Stimulated activated naive B cell treated with anti-CD40 and anti-IgM and Interleukin-4, amounts not matched to agents 10 μg/mL and 1 μg/mL and 100 μg/mL, for 72 hours (primary cell): ENCODE measurements around the gene THBD.

Experiments
- ATAC-seq, 2 donors: fragments of 150-1000 bp; cut with Tn5 transposase; replicated peaks; 2 replicates each; pipeline ENCODE4 v1.10.0; 2021; ENCODE audit warnings: moderate library complexity in 1 of 2
- DNase-seq: peaks from one replicate; pipeline ENCODE4 v3.0.0; 2021
- H3K27ac Mint-ChIP-seq: one replicate; pipeline ENCODE4 v1.8.0; 2022; ENCODE audit warnings: mild to moderate bottlenecking, mixed read lengths
- H3K27me3 Mint-ChIP-seq, 2 donors: one replicate each; pipeline ENCODE4 v1.8.0; 2022; ENCODE audit warnings: mixed read lengths in 2 of 2
- H3K36me3 Mint-ChIP-seq, 2 donors: one replicate each; pipeline ENCODE4 v1.8.0; 2022; ENCODE audit warnings: mixed read lengths in 2 of 2, mild to moderate bottlenecking in 1 of 2
- H3K4me1 Mint-ChIP-seq, 2 donors: one replicate each; pipeline ENCODE4 v1.8.0; 2022; ENCODE audit warnings: mixed read lengths in 2 of 2, mild to moderate bottlenecking in 1 of 2
- H3K4me3 Mint-ChIP-seq, 2 donors: one replicate each; pipeline ENCODE4 v1.8.0; 2022; ENCODE audit warnings: mild to moderate bottlenecking in 2 of 2, mixed read lengths in 2 of 2, moderate library complexity in 1 of 2
- H3K9me3 Mint-ChIP-seq, 2 donors: one replicate each; pipeline ENCODE4 v1.8.0; 2022; ENCODE audit warnings: mixed read lengths in 2 of 2, mild to moderate bottlenecking in 1 of 2

The THBD gene

DNA sequence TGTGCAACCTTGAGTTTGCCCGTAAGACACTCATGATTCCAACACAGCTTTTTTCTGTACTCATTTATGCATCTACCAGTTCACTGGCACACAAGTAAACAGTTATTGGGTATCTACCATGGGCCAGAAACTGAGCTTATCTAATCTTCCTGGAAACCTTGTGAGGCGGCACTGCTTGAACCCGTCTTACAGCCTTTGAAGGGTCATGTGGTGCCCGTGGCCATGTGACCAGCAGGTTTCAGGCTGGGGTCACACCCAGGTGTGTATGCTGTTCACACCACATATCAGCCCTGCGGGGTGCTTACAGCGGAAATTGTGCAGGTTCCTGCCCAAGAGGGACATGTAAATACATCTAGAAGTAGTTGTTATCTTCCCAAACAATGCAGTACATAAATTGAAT is 6.1 kb downstream of the THBD start:
- Mint-ChIP-seq H3K27ac (no peak overlapping the region), H3K4me1 (peaks cover 4 to 8% of the 10 kb centered on the region in 2 donors), H3K9me3 (no peaks in the 10 kb centered on the region), H3K4me3 (no peak overlapping the region), H3K36me3 (no peaks in the 10 kb centered on the region), H3K27me3 (peaks cover 36 to 51% of the 10 kb centered on the region in 2 donors)
- DNase-seq = no peak
- ATAC-seq = no peak

DNA sequence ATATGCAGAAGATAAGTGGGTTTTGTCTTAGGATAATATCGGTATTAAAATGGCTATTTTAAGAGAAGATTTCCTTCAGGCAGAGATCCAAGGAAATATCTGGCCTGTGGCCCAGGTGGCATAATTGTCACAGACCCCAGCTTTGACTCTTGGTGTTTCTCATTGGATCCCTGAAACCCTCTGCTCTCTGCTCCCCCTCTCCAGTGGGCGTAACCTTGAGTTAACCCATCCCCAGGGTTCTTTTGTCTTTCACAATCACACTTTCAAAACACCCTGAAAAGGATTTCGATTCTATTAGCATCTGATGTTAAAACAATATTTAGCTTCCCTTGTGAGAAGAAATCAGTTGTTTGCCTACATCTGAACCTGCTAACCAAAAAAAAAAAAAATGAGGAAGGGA is 7.2 kb downstream of the THBD start:
- Mint-ChIP-seq H3K9me3 (no peaks in the 10 kb centered on the region), H3K4me1 (peaks cover 0 to 3% of the 10 kb centered on the region in 2 donors), H3K4me3 (no peak overlapping the region), H3K27ac (no peak overlapping the region), H3K27me3 (peaks cover 37 to 54% of the 10 kb centered on the region in 2 donors), H3K36me3 (no peaks in the 10 kb centered on the region)
- DNase-seq (no peak), ATAC-seq (no peak)

DNA sequence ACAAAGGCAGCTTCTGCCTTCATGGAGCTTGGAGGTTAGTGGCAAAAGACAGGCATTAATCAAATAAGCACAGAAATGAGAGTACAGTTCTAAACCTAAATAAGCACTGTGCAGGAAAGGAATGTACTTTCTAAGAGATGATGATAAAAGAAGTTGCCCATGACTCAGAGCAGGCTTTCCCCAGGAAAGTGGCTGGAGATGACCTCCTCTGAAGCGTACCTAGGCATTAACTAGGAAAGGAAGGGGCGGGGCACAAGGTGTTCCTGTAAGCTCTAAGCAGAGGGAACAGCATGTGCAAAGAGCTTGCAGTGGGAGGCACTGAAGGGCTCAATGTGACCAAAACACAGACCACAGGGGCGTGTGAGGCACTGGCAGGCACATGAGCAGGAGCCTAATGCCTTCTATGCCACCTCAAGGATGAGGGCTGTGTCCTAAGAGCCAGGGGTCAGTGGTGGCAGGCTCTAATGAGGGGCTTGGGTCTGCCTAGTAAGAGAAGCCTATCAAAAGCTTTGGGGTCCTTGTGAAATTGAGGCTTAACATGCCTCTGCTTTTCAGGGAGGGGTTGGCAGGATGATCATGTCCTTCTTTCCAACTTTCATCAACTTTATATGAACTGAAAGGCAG is 9.5 kb downstream of the THBD start:
- no peaks in the 10 kb centered on the region for H3K36me3 Mint-ChIP-seq
- no peaks in the 10 kb centered on the region for H3K4me1 Mint-ChIP-seq
- H3K27ac Mint-ChIP-seq = no peak overlapping the region
- no peak overlapping the region for H3K4me3 Mint-ChIP-seq
- H3K27me3 Mint-ChIP-seq = peaks cover 44 to 60% of the 10 kb centered on the region in 2 donors
- peaks cover 0 to 1% of the 10 kb centered on the region in 2 donors for H3K9me3 Mint-ChIP-seq
- DNase-seq (no peak), ATAC-seq (no peak)

DNA sequence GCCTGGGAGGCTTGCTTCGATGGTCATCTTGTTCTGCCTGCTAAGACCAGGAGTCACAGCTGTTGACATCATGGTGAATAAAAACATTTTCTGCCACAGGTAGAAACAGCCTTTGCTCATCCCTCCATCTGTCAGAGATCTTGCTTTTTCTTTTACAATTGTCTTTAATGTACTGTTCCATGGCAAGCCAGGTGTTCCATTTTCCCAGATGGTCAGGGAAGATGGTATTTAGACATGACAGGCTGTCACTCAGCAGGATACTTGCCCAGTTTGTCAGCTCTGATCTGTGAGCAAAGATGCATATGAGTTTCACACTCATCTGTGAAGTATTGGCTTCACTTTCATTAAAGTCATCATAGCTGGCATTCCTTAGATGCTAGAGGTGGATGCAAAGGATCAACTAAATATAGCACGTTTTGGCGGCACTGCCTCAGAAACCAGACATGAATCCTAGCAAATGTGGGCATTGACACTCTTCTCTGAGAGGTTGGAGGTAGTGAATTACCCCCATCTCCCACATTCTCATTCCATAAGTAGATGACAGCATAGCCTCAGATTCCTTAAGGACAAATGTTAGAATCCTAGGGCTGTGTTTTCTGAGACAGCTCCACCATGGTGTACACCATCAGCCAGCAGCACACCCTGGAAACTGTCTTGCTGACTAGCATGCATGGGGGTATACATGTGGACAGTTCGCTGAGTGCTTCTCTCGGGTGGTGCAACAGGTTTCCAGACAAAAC is 10.2 kb downstream of the THBD start:
- no peaks in the 10 kb centered on the region for H3K36me3 Mint-ChIP-seq
- H3K4me3 Mint-ChIP-seq = no peak overlapping the region
- peaks cover 42 to 64% of the 10 kb centered on the region in 2 donors for H3K27me3 Mint-ChIP-seq
- peaks cover 0 to 1% of the 10 kb centered on the region in 2 donors for H3K9me3 Mint-ChIP-seq
- no peaks in the 10 kb centered on the region for H3K4me1 Mint-ChIP-seq
- DNase-seq (no peak), ATAC-seq (no peak)
- H3K27ac Mint-ChIP-seq = no peak overlapping the region

DNA sequence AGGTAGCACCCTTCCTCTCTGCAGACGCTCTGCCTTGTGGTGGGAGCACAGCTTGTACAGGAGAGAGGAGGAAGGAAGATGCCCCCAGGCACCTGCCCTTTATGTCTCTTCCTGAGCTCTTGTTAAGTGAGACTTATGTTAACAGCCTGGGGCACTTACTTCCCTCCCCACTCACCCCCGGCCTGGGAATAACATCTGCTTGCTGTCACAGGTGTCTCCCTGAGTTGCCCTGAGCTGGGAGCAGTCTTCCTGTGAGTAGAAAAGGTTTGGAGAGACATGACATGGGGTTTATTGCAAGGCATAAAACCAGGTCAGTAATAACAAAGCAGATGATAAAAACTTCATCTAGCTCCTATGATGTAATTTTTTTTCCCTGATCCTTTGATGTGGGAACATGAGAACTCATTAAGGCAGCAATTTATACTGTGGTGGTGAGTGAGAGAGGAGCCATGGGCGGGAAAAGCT is 12.4 kb downstream of the THBD start:
- peaks cover 0 to 1% of the 10 kb centered on the region in 2 donors for H3K9me3 Mint-ChIP-seq
- H3K27ac Mint-ChIP-seq = no peak overlapping the region
- H3K4me1 Mint-ChIP-seq = peaks cover 0 to 2% of the 10 kb centered on the region in 2 donors
- no peak for DNase-seq
- H3K27me3 Mint-ChIP-seq = peaks cover 38 to 68% of the 10 kb centered on the region in 2 donors
- no peak for ATAC-seq
- H3K4me3 Mint-ChIP-seq = no peak overlapping the region
- no peaks in the 10 kb centered on the region for H3K36me3 Mint-ChIP-seq

DNA sequence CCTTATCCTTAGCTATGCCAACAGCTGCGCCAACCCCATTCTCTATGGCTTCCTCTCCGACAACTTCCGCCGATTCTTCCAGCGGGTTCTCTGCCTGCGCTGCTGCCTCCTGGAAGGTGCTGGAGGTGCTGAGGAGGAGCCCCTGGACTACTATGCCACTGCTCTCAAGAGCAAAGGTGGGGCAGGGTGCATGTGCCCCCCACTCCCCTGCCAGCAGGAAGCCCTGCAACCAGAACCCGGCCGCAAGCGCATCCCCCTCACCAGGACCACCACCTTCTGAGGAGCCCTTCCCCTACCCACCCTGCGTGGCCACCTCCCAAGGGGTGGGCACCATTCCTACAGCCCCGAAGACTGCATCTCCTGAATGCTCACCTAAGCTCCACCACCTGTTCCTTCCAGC is 13.1 kb downstream of the THBD start:
- Mint-ChIP-seq H3K4me3 (no peak overlapping the region), H3K27me3 (peaks cover 38 to 68% of the 10 kb centered on the region in 2 donors), H3K4me1 (peaks cover 0 to 2% of the 10 kb centered on the region in 2 donors), H3K36me3 (no peaks in the 10 kb centered on the region), H3K27ac (no peak overlapping the region), H3K9me3 (peaks cover 0 to 1% of the 10 kb centered on the region in 2 donors)
- no peak for ATAC-seq
- DNase-seq = no peak

DNA sequence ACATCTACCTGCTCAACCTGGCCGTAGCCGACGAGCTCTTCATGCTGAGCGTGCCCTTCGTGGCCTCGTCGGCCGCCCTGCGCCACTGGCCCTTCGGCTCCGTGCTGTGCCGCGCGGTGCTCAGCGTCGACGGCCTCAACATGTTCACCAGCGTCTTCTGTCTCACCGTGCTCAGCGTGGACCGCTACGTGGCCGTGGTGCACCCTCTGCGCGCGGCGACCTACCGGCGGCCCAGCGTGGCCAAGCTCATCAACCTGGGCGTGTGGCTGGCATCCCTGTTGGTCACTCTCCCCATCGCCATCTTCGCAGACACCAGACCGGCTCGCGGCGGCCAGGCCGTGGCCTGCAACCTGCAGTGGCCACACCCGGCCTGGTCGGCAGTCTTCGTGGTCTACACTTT is 13.7 kb downstream of the THBD start:
- peaks cover 37 to 66% of the 10 kb centered on the region in 2 donors for H3K27me3 Mint-ChIP-seq
- no peak for ATAC-seq
- no peak for DNase-seq
- peaks cover 0 to 2% of the 10 kb centered on the region in 2 donors for H3K4me1 Mint-ChIP-seq
- H3K4me3 Mint-ChIP-seq = no peak overlapping the region
- H3K27ac Mint-ChIP-seq = no peak overlapping the region
- no peaks in the 10 kb centered on the region for H3K36me3 Mint-ChIP-seq
- H3K9me3 Mint-ChIP-seq = peaks cover 0 to 1% of the 10 kb centered on the region in 2 donors

DNA sequence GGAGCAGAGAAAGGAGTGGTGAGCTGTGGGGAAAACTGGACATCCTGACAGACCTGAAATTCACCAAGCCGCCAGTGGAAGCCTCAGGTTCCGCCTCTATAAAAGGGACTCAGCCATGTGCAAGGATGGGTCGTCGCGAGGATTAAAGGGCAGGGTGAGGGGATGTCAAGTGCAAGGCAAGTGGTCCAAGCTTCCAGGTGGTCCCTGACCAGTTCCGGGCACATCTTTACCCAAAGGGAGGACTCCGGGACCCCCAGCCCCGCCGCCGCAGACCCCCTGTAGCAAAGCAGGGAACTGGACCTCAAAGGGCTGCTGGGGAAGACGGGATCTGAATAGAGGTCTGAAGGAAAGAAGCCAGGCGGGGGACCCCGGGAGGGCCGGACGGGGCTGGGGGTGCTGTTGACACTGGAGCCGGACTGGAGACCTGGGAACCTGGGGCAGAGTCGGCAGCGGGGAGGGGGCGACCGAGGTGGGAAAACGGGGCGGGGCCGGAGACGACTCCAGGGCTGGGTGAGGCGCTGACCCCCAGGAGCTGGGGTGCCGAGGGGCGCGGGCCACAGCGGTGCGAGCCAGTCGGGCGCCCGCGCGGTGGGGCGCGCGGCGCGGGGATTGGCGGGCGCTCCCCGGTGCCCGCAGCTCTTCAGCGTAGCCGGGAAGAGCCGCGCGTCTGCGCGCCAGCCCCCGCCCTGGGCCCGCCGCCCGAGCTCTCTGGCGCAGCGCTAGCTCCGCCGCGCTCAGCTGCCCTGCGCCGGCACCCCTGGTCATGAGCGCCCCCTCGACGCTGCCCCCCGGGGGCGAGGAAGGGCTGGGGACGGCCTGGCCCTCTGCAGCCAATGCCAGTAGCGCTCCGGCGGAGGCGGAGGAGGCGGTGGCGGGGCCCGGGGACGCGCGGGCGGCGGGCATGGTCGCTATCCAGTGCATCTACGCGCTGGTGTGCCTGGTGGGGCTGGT is 14.5 kb downstream of the THBD start, which contains the start of gene SSTR4:
TSS of gene SSTR4 (plus strand) at position 592 of the 951 bp plus-strand sequence. CDS start at position 764, 172 bp downstream.
- no peak for ATAC-seq
- Mint-ChIP-seq H3K36me3 (no peaks in the 10 kb centered on the region), H3K4me3 (no peak within 1 kb of the TSS), H3K27me3 (peaks cover 33 to 59% of the 10 kb centered on the region in 2 donors), H3K4me1 (peaks cover 0 to 2% of the 10 kb centered on the region in 2 donors), H3K27ac (no peak within 1 kb of the TSS), H3K9me3 (peaks cover 0 to 1% of the 10 kb centered on the region in 2 donors)
- no peak for DNase-seq

DNA sequence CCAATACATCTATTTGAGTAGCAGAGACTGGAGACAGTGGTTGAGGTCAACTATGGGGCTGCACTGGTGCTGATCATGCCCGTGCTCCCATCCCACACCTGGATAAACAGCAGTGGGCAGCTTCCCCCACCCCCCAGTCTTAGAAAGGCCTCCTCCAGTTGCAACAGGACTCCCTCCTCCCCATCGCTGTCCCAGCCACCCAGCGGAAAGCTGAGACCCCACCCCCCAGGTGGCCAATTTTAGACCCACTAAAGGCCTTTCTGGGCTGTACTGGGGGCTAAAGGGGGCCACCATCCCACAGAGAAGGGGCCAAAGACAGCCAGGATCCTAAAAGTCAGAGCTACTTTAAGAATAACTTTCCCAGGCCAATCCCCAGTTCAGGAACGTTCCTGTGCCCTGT is 15.6 kb downstream of the THBD start:
- H3K36me3 Mint-ChIP-seq = no peaks in the 10 kb centered on the region
- DNase-seq = no peak
- H3K27ac Mint-ChIP-seq = no peak overlapping the region
- no peak for ATAC-seq
- H3K4me3 Mint-ChIP-seq = no peak overlapping the region
- peaks cover 0 to 1% of the 10 kb centered on the region in 2 donors for H3K9me3 Mint-ChIP-seq
- peaks cover 33 to 56% of the 10 kb centered on the region in 2 donors for H3K27me3 Mint-ChIP-seq
- peaks cover 0 to 2% of the 10 kb centered on the region in 2 donors for H3K4me1 Mint-ChIP-seq

DNA sequence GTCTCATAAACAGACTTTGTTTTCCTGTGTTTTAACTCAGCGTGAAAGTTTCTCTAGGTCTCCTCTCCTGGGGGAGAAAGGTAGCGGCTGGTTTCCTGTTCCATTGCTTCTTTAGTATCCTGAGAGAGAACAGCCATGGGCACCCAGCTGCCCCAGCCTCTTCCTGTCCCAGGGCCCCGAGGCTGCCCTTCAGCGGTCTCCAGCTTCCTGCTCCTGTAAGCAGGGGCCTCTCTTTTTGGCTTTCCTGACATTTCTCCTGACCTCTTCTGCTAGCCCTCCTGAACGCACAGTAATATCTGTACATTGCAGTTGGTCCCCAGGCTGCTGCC is 16.8 kb downstream of the THBD start:
- H3K4me1 Mint-ChIP-seq = peaks cover 0 to 2% of the 10 kb centered on the region in 2 donors
- H3K9me3 Mint-ChIP-seq = peaks cover 0 to 1% of the 10 kb centered on the region in 2 donors
- no peak overlapping the region for H3K4me3 Mint-ChIP-seq
- H3K36me3 Mint-ChIP-seq = no peaks in the 10 kb centered on the region
- no peak overlapping the region for H3K27ac Mint-ChIP-seq
- no peak for ATAC-seq
- DNase-seq = no peak
- H3K27me3 Mint-ChIP-seq = peaks cover 28 to 46% of the 10 kb centered on the region in 2 donors

DNA sequence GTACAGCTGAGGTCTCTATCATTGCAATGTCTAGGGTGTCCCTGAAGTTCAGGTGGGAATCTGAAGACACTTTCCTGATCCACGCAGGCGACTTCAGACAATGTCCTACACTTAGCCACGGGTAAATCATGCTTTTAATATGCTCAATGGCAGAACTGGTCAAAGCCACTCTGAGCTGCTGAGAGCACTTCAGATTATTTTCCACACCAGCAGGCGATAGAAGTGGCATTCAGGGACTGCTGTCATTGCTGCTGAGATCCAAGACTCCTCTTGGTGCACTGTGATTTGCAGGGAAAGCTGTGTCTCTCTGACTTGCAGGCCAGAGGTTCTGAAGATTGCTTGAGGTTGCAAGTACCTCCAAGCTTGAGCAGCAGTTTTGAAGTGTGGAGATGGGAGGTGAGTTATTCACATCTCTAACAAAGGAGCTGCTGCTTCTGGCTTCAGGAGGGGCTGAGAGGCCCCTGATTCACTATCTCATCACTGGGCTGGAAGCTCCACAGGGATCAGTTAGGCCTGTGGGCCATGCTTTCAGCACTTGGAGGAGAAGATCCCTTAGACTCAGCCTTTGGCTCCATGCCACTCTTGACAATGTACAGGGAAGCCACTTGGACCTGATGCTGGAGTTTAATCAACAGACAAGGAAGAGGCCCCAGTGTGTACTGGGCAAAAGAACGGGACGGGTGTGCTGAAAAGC is 17.3 kb downstream of the THBD start:
- H3K4me1 Mint-ChIP-seq = peaks cover 0 to 2% of the 10 kb centered on the region in 2 donors
- H3K4me3 Mint-ChIP-seq = no peak overlapping the region
- ATAC-seq (no peak), DNase-seq (no peak)
- H3K9me3 Mint-ChIP-seq = peaks cover 0 to 1% of the 10 kb centered on the region in 2 donors
- H3K27me3 Mint-ChIP-seq = peaks cover 25 to 41% of the 10 kb centered on the region in 2 donors
- H3K27ac Mint-ChIP-seq = no peak overlapping the region
- H3K36me3 Mint-ChIP-seq = no peaks in the 10 kb centered on the region

DNA sequence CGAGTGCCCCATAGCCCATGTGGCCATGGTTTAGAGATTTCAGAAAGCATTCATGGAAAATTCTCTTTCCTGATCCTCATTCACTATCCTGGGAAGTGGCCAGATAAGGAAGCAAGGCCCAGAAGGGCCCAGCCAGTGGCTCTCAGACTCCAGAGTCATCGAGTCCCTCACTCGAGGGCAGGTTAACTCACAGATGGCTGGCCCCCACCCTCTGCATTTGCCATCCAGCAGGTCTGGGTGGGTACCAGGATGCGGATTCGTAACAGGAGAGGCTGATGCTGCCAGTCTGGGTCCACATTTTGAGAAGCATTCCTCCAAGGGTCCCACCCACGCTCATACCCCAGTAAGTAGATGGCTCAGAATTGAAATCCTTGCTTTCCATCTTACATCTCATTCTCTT is 18.1 kb downstream of the THBD start:
- Mint-ChIP-seq H3K4me3 (no peak overlapping the region), H3K36me3 (no peaks in the 10 kb centered on the region), H3K27ac (no peak overlapping the region), H3K27me3 (peaks cover 16 to 33% of the 10 kb centered on the region in 2 donors), H3K4me1 (peaks cover 0 to 2% of the 10 kb centered on the region in 2 donors), H3K9me3 (no peaks in the 10 kb centered on the region)
- DNase-seq = no peak
- no peak for ATAC-seq

DNA sequence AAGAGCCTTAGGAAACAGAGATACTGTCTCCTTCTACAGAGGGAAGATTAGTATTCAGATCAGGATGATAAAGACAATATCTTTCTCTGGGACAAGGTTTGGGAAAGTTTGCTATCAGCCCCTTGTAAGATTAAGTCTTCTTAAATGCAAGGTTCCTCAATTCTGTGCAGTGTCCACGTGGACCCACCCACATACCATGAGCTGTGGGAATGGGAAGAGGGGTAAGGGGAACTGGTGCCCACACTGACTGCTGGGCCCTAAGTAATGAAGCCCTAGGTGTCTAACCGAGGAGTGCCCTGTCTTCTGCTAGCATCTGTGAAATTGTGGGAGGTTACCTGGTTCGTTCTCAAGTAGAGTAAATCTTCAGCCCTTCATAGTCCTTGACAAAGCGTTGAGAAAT is 20.1 kb downstream of the THBD start:
- no peak for ATAC-seq
- Mint-ChIP-seq H3K9me3 (no peaks in the 10 kb centered on the region), H3K36me3 (no peaks in the 10 kb centered on the region), H3K4me1 (peaks cover 0 to 2% of the 10 kb centered on the region in 2 donors), H3K27ac (no peak overlapping the region), H3K27me3 (peaks cover 8 to 18% of the 10 kb centered on the region in 2 donors), H3K4me3 (no peak overlapping the region)
- no peak for DNase-seq

DNA sequence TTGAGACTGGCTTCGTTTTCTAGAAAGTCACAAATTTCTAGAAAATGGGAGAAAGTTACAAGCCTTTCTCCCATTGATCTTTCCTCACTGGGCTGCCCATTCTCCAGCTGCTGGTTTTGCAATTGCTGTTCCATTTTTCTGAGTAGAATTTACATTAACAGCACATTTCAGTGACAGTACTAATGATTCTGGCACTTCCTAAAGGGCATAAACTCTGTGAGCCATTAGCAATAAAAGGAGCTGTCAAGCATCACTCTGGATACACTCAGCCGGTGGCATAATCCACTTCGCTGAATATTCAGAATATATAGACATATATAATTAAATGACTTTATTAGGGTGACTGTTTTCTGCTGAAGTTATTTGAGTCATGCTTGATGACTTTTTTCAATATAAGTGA is 21.1 kb downstream of the THBD start:
- H3K36me3 Mint-ChIP-seq = no peaks in the 10 kb centered on the region
- no peaks in the 10 kb centered on the region for H3K9me3 Mint-ChIP-seq
- no peak for DNase-seq
- ATAC-seq = no peak
- H3K27ac Mint-ChIP-seq = no peak overlapping the region
- H3K27me3 Mint-ChIP-seq = peaks cover 7 to 13% of the 10 kb centered on the region in 2 donors
- H3K4me1 Mint-ChIP-seq = peaks cover 0 to 2% of the 10 kb centered on the region in 2 donors
- no peak overlapping the region for H3K4me3 Mint-ChIP-seq
